GM23338 (cell line): ENCODE results near the gene SHB.

Experiments
- CREB1 ChIP-seq: fragments of 250-450 bp; sonication (Bioruptor Pico); IDR thresholded peaks from 2 replicates; pipeline ENCODE4 v1.5.0; 2020; ENCODE audit warnings: low read depth, mild to moderate bottlenecking, moderate library complexity
- EZH2 ChIP-seq: fragments of 200-600 bp; sonication (generic); IDR thresholded peaks from one replicate; pipeline ENCODE4 v1.8.0; 2017; ENCODE audit warnings: antibody characterized with exemption, mild to moderate bottlenecking, low read depth; ENCODE audit not compliant: unreplicated experiment
- NANOG ChIP-seq: IDR thresholded peaks from 2 replicates; pipeline ENCODE4 v1.6.1; 2016; ENCODE audit warnings: antibody characterized with exemption, borderline replicate concordance
- POLR2AphosphoS5 ChIP-seq: IDR thresholded peaks from 2 replicates; pipeline ENCODE4 v1.6.1; 2016; ENCODE audit warnings: antibody characterized with exemption, low read depth
- ZNF114 ChIP-seq: fragments of 250-450 bp; sonication (Bioruptor Pico); IDR thresholded peaks from 2 replicates; pipeline ENCODE4 v1.5.0; 2020; ENCODE audit warnings: mild to moderate bottlenecking, moderate library complexity
- ZNF331 ChIP-seq: fragments of 250-450 bp; sonication (Bioruptor Pico); IDR thresholded peaks from 2 replicates; pipeline ENCODE4 v1.5.0; 2020; ENCODE audit warnings: low read depth, mild to moderate bottlenecking, moderate library complexity
- TF ChIP-seq, protein P1 (sequence below), 2 experiments: fragments of 200-600 bp in 1 of 2; sonication (generic) in 1 of 2; conservative IDR thresholded peaks; 2 replicates each; pipeline versions ENCODE4 v1.5.1 to v1.6.1; 2016 to 2017; ENCODE audit warnings: antibody characterized with exemption in 2 of 2, low read depth in 2 of 2, mild to moderate bottlenecking in 2 of 2, moderate library complexity in 1 of 2
- TF ChIP-seq, protein P2 (sequence below): IDR thresholded peaks from one replicate; pipeline ENCODE4 v1.6.1; 2018; ENCODE audit warnings: antibody characterized with exemption; ENCODE audit not compliant: unreplicated experiment
- TF ChIP-seq, protein P3 (sequence below): fragments of 250-450 bp; sonication (Bioruptor Pico); IDR thresholded peaks from 2 replicates; pipeline ENCODE4 v1.5.0; 2020; ENCODE audit warnings: mild to moderate bottlenecking, moderate library complexity

DNA sequence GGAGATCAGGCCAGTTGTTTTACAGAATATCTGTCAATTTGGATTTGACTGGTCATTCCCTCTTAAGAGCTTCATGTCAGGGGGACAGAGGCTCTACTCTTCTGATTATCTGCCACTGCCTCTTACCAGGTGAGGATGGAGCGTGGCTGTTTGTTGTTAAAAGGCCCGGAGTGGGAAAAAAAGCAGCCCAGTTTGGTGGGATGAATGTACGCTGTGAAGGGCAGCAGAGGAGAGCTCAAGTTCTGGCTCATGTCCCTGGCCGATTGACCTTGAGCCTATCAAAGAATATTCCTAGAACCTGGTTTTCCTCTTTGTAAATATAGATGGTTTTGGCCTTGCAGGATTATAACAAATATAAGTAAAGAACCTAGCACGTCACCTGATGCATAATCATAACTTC lies 16.3 kb upstream of the SHB start:
- TF ChIP-seq, protein P1, sequence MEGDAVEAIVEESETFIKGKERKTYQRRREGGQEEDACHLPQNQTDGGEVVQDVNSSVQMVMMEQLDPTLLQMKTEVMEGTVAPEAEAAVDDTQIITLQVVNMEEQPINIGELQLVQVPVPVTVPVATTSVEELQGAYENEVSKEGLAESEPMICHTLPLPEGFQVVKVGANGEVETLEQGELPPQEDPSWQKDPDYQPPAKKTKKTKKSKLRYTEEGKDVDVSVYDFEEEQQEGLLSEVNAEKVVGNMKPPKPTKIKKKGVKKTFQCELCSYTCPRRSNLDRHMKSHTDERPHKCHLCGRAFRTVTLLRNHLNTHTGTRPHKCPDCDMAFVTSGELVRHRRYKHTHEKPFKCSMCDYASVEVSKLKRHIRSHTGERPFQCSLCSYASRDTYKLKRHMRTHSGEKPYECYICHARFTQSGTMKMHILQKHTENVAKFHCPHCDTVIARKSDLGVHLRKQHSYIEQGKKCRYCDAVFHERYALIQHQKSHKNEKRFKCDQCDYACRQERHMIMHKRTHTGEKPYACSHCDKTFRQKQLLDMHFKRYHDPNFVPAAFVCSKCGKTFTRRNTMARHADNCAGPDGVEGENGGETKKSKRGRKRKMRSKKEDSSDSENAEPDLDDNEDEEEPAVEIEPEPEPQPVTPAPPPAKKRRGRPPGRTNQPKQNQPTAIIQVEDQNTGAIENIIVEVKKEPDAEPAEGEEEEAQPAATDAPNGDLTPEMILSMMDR (conservative IDR thresholded peaks at IDR 0.05; ENCODE audit: low read depth in 2 of 2): no peak
- TF ChIP-seq CREB1 (CRISPR knock-in tag) (no peak), EZH2 (no peak), POLR2AphosphoS5 (no peak), ZNF114 (no peak), NANOG (no peak), ZNF331 (CRISPR knock-in tag) (no peak)
- TF ChIP-seq, protein P2, sequence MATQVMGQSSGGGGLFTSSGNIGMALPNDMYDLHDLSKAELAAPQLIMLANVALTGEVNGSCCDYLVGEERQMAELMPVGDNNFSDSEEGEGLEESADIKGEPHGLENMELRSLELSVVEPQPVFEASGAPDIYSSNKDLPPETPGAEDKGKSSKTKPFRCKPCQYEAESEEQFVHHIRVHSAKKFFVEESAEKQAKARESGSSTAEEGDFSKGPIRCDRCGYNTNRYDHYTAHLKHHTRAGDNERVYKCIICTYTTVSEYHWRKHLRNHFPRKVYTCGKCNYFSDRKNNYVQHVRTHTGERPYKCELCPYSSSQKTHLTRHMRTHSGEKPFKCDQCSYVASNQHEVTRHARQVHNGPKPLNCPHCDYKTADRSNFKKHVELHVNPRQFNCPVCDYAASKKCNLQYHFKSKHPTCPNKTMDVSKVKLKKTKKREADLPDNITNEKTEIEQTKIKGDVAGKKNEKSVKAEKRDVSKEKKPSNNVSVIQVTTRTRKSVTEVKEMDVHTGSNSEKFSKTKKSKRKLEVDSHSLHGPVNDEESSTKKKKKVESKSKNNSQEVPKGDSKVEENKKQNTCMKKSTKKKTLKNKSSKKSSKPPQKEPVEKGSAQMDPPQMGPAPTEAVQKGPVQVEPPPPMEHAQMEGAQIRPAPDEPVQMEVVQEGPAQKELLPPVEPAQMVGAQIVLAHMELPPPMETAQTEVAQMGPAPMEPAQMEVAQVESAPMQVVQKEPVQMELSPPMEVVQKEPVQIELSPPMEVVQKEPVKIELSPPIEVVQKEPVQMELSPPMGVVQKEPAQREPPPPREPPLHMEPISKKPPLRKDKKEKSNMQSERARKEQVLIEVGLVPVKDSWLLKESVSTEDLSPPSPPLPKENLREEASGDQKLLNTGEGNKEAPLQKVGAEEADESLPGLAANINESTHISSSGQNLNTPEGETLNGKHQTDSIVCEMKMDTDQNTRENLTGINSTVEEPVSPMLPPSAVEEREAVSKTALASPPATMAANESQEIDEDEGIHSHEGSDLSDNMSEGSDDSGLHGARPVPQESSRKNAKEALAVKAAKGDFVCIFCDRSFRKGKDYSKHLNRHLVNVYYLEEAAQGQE: no peak
- TF ChIP-seq, protein P3, sequence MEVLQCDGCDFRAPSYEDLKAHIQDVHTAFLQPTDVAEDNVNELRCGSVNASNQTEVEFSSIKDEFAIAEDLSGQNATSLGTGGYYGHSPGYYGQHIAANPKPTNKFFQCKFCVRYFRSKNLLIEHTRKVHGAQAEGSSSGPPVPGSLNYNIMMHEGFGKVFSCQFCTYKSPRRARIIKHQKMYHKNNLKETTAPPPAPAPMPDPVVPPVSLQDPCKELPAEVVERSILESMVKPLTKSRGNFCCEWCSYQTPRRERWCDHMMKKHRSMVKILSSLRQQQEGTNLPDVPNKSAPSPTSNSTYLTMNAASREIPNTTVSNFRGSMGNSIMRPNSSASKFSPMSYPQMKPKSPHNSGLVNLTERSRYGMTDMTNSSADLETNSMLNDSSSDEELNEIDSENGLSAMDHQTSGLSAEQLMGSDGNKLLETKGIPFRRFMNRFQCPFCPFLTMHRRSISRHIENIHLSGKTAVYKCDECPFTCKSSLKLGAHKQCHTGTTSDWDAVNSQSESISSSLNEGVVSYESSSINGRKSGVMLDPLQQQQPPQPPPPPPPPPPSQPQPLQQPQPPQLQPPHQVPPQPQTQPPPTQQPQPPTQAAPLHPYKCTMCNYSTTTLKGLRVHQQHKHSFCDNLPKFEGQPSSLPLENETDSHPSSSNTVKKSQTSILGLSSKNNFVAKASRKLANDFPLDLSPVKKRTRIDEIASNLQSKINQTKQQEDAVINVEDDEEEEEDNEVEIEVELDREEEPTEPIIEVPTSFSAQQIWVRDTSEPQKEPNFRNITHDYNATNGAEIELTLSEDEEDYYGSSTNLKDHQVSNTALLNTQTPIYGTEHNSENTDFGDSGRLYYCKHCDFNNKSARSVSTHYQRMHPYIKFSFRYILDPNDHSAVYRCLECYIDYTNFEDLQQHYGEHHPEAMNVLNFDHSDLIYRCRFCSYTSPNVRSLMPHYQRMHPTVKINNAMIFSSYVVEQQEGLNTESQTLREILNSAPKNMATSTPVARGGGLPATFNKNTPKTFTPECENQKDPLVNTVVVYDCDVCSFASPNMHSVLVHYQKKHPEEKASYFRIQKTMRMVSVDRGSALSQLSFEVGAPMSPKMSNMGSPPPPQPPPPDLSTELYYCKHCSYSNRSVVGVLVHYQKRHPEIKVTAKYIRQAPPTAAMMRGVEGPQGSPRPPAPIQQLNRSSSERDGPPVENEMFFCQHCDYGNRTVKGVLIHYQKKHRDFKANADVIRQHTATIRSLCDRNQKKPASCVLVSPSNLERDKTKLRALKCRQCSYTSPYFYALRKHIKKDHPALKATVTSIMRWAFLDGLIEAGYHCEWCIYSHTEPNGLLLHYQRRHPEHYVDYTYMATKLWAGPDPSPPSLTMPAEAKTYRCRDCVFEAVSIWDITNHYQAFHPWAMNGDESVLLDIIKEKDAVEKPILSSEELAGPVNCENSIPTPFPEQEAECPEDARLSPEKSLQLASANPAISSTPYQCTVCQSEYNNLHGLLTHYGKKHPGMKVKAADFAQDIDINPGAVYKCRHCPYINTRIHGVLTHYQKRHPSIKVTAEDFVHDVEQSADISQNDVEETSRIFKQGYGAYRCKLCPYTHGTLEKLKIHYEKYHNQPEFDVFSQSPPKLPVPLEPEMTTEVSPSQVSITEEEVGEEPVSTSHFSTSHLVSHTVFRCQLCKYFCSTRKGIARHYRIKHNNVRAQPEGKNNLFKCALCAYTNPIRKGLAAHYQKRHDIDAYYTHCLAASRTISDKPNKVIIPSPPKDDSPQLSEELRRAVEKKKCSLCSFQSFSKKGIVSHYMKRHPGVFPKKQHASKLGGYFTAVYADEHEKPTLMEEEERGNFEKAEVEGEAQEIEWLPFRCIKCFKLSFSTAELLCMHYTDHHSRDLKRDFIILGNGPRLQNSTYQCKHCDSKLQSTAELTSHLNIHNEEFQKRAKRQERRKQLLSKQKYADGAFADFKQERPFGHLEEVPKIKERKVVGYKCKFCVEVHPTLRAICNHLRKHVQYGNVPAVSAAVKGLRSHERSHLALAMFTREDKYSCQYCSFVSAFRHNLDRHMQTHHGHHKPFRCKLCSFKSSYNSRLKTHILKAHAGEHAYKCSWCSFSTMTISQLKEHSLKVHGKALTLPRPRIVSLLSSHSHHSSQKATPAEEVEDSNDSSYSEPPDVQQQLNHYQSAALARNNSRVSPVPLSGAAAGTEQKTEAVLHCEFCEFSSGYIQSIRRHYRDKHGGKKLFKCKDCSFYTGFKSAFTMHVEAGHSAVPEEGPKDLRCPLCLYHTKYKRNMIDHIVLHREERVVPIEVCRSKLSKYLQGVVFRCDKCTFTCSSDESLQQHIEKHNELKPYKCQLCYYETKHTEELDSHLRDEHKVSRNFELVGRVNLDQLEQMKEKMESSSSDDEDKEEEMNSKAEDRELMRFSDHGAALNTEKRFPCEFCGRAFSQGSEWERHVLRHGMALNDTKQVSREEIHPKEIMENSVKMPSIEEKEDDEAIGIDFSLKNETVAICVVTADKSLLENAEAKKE (CRISPR knock-in tag): no peak
